ENCODE results near the gene ETV4. TPM values are rescaled to one million over a fixed set of nuclear protein-coding genes. Genes with fewer than 3 reads are reported as not detected.

ETV4 gene
- total RNA-seq, result 15.6 and 27.8 TPM in 2 replicates

DNA sequence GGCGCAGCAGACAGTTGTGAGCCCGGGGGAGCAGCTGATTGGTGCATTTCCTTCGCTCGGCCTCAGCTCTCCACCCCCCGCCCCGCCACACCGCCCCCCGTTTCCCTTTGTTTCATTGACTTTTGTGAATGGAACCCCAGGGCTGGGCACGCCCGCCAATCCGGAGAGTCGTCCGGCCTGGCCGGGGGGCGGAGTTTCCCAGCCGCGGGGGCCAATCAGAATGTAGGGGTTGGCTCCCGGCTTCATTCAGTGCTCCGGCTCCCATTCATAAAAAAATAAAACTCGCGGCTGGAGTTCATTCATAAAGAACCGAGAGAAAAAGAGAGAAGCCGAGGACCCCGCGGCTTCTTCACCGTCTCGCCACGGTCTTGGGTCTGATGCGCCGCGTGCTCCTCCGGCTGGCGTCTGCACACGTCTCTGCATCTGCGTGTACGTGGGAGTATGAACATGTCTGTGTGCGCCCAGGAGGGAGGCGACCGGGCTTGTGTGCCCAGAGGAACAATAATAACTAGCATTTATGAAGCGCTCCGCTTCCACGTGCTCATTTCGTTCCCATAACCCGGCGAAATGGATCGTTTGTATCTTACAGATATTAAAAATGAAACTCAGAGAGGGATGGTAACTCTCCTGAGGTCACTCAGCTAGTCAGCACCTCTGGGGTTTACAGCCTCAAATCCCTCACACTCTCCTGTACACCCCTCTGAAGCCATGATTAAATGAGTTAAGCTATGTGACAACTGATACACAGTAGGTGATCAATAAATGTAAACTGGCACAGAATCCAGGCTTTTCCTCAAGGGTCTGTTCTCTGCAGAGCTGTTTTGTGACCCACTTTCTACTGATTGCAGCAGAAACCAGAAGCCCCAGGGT, at the start of gene ETV4:
Gene ETV4, minus strand, starts transcription at position 22 of the 870 bp plus-strand sequence. CDS start 723 bp downstream, outside the sequence.

DNA sequence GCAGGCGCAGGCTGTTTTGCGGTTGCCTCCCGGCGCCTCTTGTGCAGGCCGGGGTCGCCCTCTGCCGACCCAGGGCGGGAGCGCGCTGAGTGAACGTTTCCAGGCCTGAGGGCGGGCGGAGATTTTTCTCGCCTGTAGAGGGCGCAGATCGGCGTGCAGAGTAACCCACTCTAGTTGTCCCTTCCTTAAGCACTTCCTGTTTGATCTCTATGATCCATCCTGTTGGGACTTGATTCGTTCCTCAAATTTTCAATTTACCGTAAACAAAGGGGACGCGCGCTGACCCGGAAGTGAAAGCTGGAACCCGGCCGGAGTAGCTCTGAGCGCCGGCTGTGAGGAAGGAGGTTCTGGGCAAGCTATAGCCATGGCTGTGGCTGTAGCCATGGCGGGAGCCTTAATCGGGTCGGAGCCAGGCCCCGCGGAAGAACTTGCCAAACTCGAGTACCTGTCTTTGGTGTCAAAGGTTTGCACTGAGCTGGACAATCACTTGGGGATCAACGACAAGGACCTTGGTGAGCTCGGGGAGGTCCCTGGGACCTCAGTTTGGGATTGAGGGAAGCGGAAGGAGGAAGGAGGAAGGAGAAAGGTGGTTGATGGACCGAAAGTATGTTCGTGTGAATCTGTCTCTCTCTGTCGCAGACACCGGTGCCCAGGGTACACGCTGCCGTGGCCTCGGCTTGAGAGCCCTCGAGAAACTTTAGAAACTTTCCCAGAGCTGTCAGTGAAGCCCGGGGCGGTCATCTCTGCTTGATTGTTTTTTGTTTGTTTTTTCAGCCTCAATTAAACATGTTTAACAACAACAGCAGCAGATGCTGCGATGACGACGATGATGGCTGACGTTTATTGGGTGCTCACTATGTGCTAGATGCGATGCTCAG, 62.2 kb downstream of the ETV4 start, which contains the start of gene DHX8:
Gene DHX8, plus strand, starts transcription at position 302 of the 878 bp plus-strand sequence. Its CDS starts 63 bp downstream, at position 365.

Other genes starting within 250 kb of the ETV4 start
- gene ARL4D, start 147.3 kb downstream of the ETV4 start, total RNA-seq, result 5.3 and 5.5 TPM in 2 replicates
- 55.1 and 59.6 TPM in 2 replicates for gene DHX8, start 62.4 kb downstream of the ETV4 start, total RNA-seq
- not detected in 2 replicates for gene MEOX1, start 115.6 kb upstream of the ETV4 start, total RNA-seq
- not detected in 2 replicates for gene SOST, start 212.5 kb upstream of the ETV4 start, total RNA-seq
- 53.6 and 56.1 TPM in 2 replicates for gene DUSP3, start 232.6 kb upstream of the ETV4 start, total RNA-seq
- 0.14 TPM in 1 of 2 replicates, not detected in the other for gene CFAP97D1, start 234.1 kb upstream of the ETV4 start, total RNA-seq